Measurements from ENCODE around the gene GLDC. TPM values are rescaled to one million over a fixed set of nuclear protein-coding genes. Genes with fewer than 3 reads are reported as not detected.

The GLDC gene
- total and polyA plus RNA-seq, 10 of the 15 experiments (the other 5 are each of a cell fraction or from before 2014, with no cell fraction given), result 33.1 to 165 (median 114) TPM

- ChIA-PET RAD21 (ENCODE audit: unreplicated experiment) (no interaction called here), SMC1A (ENCODE audit: uncharacterized antibody, unreplicated experiment) (no interaction called here), POLR2A (interaction anchor here (0.9 kb wide), 1 partner anchor 111 kb away, joined by 3 read pairs; no protein-coding TSS in a partner anchor), CTCF (interaction anchor here (9.1 kb wide), 1 partner anchor 212 kb away, joined by 123 read pairs; no protein-coding TSS in a partner anchor)
- BruUV-seq (replicated peaks), result no TSS peak
- TF ChIP-seq ATF2 (IDR thresholded peaks at IDR 0.05; ENCODE audit: low read length) (no peak), ZNF274 (IDR thresholded peaks at IDR 0.05; ENCODE audit: insufficient read depth, insufficient read length) (no peak), MYB (IDR thresholded peaks at IDR 0.05; ENCODE audit: borderline replicate concordance, low read depth, low read length) (no peak), SUPT20H (IDR thresholded peaks at IDR 0.05; ENCODE audit: borderline replicate concordance, control insufficient read depth, low read depth, low read length) (no peak), NKRF (conservative IDR thresholded peaks at IDR 0.05) (no peak), GABPA (IDR thresholded peaks at IDR 0.05; ENCODE audit: low read depth) (no peak)
- no peak overlapping the region for H2AFZ ChIP-seq (ENCODE audit: control insufficient read depth, low read depth, low read length)
- H3K27ac ChIP-seq (ENCODE audit: control insufficient read depth, insufficient read depth), result no peak overlapping the region
- no peaks in the 10 kb centered on the region for H3K9me3 ChIP-seq (replicated peaks; ENCODE audit: control insufficient read depth, insufficient read depth, low read length)
- intact Hi-C loops (cut with micrococcal nuclease; ENCODE audit: unreplicated experiment), result loop anchor here (10.0 kb wide), 1 partner anchor 510 kb away; no protein-coding TSS in a partner anchor
- no peak overlapping the region for H3K9ac ChIP-seq (ENCODE audit: control insufficient read depth, insufficient read depth, low read length)
- no peak overlapping the region for H3K4me3 ChIP-seq
- H3K79me2 ChIP-seq (ENCODE audit: control insufficient read depth, insufficient read depth, low read length), result no peaks in the 10 kb centered on the region
- ATAC-seq, result no peak
- H3K4me1 ChIP-seq (ENCODE audit: control insufficient read depth, insufficient read depth, low read length), result no peaks in the 10 kb centered on the region
- no peak for DNase-seq (ENCODE audit: low read depth, low spot score)
- WGBS (ENCODE audit: insufficient coverage, insufficient replicate concordance, low lambda C conversion rate, missing lambda C conversion rate), result 78% methylated on average over 3 of the region's 3 CpGs
- FAIRE-seq, result no peak
- peaks cover 6 to 7% of the 10 kb centered on the region in 2 experiments for H3K36me3 ChIP-seq (ENCODE audit: control insufficient read depth in 2 of 2, insufficient read depth in 2 of 2, low read length in 1 of 2)
- H3K4me2 ChIP-seq (ENCODE audit: control insufficient read depth, insufficient read depth), result no peak overlapping the region
- H3K27me3 ChIP-seq (replicated peaks in 1 of 2; ENCODE audit: control insufficient read depth in 2 of 2, insufficient read depth in 2 of 2, low read length in 1 of 2), result no peaks in the 10 kb centered on the region
- H4K20me1 ChIP-seq (ENCODE audit: control insufficient read depth, insufficient read depth), result no peaks in the 10 kb centered on the region
- in situ Hi-C loops (cut with MboI), result loop anchor here (5.0 kb wide), 1 partner anchor 213 kb away; no protein-coding TSS in a partner anchor
These were observed 80.7 kb downstream of the GLDC start for GRCh38 chr9:6564868-6565267.

Measured in GM12878 (cell line).